ENCODE results near the gene PRKCA. TPM values are rescaled to one million over a fixed set of nuclear protein-coding genes. Genes with fewer than 3 reads are reported as not detected.

The PRKCA gene
- total RNA-seq, 1 experiment from 2014 or later, result 29.5 TPM

DNA sequence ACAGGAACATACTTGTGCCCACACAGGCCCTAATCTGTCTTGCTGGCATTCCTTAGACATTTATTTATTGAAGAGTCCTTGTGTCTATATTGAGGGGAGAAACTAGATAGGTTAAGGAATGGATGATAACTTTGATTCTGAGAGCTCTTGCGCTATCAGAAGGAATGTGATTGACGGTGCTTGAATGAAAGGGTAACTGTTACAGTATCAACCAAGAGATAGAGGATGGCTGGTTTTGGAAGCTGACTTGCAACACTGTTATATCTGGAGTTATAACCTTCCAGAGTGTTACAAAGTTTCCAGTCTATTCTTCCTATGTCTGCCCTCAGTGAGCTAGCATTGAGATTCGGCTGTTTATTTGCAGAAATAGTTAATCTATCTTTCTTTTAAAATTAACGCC is 36.5 kb downstream of the PRKCA start:
- DNase-seq (ENCODE audit: low spot score) (no peak), ATAC-seq (no peak)
- ChIA-PET CTCF (interaction anchor here (2.0 kb wide), 1 partner anchor 28 kb away, joined by 6 read pairs; no protein-coding TSS in a partner anchor), POLR2A (no interaction called here)
- Mint-ChIP-seq H3K27me3 (ENCODE audit: low read depth) (no peaks in the 10 kb centered on the region), H3K36me3 (no peaks in the 10 kb centered on the region), H3K4me1 (peaks cover 15% of the 10 kb centered on the region), H3K4me3 (no peak overlapping the region), H3K27ac (no peak overlapping the region), H3K9me3 (no peaks in the 10 kb centered on the region)
- TF ChIP-seq ZNF121 (CRISPR knock-in tag; IDR thresholded peaks at IDR 0.05) (no peak), CREB1 (CRISPR knock-in tag; IDR thresholded peaks at IDR 0.05) (no peak), GRHL2 (CRISPR knock-in tag; IDR thresholded peaks at IDR 0.05; ENCODE audit: insufficient replicate concordance, severe bottlenecking) (no peak)
- TF ChIP-seq, protein P1, sequence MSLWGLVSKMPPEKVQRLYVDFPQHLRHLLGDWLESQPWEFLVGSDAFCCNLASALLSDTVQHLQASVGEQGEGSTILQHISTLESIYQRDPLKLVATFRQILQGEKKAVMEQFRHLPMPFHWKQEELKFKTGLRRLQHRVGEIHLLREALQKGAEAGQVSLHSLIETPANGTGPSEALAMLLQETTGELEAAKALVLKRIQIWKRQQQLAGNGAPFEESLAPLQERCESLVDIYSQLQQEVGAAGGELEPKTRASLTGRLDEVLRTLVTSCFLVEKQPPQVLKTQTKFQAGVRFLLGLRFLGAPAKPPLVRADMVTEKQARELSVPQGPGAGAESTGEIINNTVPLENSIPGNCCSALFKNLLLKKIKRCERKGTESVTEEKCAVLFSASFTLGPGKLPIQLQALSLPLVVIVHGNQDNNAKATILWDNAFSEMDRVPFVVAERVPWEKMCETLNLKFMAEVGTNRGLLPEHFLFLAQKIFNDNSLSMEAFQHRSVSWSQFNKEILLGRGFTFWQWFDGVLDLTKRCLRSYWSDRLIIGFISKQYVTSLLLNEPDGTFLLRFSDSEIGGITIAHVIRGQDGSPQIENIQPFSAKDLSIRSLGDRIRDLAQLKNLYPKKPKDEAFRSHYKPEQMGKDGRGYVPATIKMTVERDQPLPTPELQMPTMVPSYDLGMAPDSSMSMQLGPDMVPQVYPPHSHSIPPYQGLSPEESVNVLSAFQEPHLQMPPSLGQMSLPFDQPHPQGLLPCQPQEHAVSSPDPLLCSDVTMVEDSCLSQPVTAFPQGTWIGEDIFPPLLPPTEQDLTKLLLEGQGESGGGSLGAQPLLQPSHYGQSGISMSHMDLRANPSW (CRISPR knock-in tag; conservative IDR thresholded peaks at IDR 0.05; ENCODE audit: low read depth), result no peak
- TF ChIP-seq, protein P2, sequence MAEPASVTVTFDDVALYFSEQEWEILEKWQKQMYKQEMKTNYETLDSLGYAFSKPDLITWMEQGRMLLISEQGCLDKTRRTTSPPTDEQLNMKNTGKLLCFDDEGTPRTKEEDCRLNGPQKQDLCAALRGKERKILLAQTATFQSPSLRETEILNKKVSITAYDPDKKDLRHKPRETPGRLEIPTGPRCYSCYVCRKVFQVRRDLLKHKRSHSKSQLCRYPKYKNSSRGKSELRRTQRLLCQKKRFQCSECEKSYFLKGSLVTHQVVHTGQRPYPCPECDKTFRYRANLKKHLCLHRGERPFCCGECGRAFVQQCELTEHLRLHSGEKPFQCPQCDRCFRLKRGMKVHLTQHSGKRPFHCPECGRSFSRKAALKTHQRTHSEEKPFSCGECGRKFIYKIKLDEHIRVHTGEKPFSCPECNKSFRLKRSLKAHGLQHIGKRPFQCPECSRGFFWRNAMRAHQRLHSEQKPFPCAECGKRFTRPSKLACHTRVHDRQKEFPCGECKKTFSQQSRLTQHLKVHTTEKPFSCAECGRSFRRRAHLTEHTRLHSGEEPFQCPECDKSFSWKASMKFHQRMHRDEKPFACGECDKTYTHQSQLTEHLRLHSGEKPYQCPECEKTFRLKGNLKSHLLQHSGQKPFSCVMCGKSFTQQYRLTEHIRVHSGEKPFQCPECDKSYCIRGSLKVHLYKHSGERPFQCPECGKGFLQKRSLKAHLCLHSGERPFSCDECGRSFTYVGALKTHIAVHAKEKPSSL (CRISPR knock-in tag; conservative IDR thresholded peaks at IDR 0.05), result no peak
- TF ChIP-seq, protein P3, sequence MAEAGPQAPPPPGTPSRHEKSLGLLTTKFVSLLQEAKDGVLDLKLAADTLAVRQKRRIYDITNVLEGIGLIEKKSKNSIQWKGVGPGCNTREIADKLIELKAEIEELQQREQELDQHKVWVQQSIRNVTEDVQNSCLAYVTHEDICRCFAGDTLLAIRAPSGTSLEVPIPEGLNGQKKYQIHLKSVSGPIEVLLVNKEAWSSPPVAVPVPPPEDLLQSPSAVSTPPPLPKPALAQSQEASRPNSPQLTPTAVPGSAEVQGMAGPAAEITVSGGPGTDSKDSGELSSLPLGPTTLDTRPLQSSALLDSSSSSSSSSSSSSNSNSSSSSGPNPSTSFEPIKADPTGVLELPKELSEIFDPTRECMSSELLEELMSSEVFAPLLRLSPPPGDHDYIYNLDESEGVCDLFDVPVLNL (CRISPR knock-in tag; IDR thresholded peaks at IDR 0.05; ENCODE audit: borderline replicate concordance, low read depth), result no peak

DNA sequence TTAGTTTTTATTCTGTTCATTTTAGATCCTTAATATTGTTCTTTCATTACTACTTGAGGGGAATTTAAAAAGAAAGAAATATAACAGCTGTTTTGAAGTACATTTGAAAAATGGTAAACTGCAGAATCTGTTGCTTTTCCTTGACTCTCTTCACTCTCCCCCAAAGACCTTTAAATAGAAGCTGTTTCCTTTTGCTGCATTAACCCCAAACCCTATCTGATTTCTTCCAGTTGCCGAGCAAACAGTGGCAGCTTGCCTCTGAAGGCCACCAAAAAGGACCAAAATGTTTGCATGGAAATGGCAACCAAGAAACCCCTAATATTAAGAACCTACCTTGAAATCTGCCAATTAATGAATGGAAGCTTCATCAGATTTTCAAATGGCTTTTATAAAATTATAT is 37.1 kb downstream of the PRKCA start:
- Mint-ChIP-seq H3K27ac (no peak overlapping the region), H3K4me3 (no peak overlapping the region), H3K4me1 (peaks cover 15% of the 10 kb centered on the region), H3K36me3 (no peaks in the 10 kb centered on the region), H3K27me3 (ENCODE audit: low read depth) (no peaks in the 10 kb centered on the region), H3K9me3 (no peaks in the 10 kb centered on the region)
- ATAC-seq (no peak), DNase-seq (ENCODE audit: low spot score) (no peak)
- POLR2A ChIA-PET, result no interaction called here
- CTCF ChIA-PET, result interaction anchor here (2.0 kb wide), 1 partner anchor 29 kb away, joined by 6 read pairs; no protein-coding TSS in a partner anchor
- TF ChIP-seq CDX4 (CRISPR knock-in tag; IDR thresholded peaks at IDR 0.05; ENCODE audit: borderline replicate concordance), result no peak
- no peak for TF ChIP-seq CBFB (CRISPR knock-in tag; IDR thresholded peaks at IDR 0.05; ENCODE audit: low read depth)
- no peak for TF ChIP-seq SMAD4 (CRISPR knock-in tag; IDR thresholded peaks at IDR 0.05)
- no peak for TF ChIP-seq NFE2L1 (CRISPR knock-in tag; IDR thresholded peaks at IDR 0.05)
- no peak for TF ChIP-seq FOXJ3 (CRISPR knock-in tag; IDR thresholded peaks at IDR 0.05; ENCODE audit: borderline replicate concordance)
- TF ChIP-seq, protein P4, sequence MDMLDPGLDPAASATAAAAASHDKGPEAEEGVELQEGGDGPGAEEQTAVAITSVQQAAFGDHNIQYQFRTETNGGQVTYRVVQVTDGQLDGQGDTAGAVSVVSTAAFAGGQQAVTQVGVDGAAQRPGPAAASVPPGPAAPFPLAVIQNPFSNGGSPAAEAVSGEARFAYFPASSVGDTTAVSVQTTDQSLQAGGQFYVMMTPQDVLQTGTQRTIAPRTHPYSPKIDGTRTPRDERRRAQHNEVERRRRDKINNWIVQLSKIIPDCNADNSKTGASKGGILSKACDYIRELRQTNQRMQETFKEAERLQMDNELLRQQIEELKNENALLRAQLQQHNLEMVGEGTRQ (CRISPR knock-in tag; IDR thresholded peaks at IDR 0.05), result no peak
- no peak for TF ChIP-seq MXD4 (CRISPR knock-in tag; IDR thresholded peaks at IDR 0.05; ENCODE audit: borderline replicate concordance)
- TF ChIP-seq USF1 (CRISPR knock-in tag; IDR thresholded peaks at IDR 0.05), result no peak
- no peak for TF ChIP-seq SMAD3 (CRISPR knock-in tag; IDR thresholded peaks at IDR 0.05; ENCODE audit: borderline replicate concordance)
- TF ChIP-seq NFYB (CRISPR knock-in tag; conservative IDR thresholded peaks at IDR 0.05; ENCODE audit: low read depth), result no peak
- no peak for TF ChIP-seq ZNF423 (CRISPR knock-in tag; IDR thresholded peaks at IDR 0.05)
- TF ChIP-seq OVOL2 (CRISPR knock-in tag; IDR thresholded peaks at IDR 0.05; ENCODE audit: borderline replicate concordance), result no peak
- TF ChIP-seq ZNF138 (CRISPR knock-in tag; conservative IDR thresholded peaks at IDR 0.05), result no peak
- no peak for TF ChIP-seq ETV6 (CRISPR knock-in tag; IDR thresholded peaks at IDR 0.05)
- no peak for TF ChIP-seq KAT7 (CRISPR knock-in tag; IDR thresholded peaks at IDR 0.05; ENCODE audit: borderline replicate concordance)
- TF ChIP-seq, protein P5, sequence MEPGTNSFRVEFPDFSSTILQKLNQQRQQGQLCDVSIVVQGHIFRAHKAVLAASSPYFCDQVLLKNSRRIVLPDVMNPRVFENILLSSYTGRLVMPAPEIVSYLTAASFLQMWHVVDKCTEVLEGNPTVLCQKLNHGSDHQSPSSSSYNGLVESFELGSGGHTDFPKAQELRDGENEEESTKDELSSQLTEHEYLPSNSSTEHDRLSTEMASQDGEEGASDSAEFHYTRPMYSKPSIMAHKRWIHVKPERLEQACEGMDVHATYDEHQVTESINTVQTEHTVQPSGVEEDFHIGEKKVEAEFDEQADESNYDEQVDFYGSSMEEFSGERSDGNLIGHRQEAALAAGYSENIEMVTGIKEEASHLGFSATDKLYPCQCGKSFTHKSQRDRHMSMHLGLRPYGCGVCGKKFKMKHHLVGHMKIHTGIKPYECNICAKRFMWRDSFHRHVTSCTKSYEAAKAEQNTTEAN (CRISPR knock-in tag; IDR thresholded peaks at IDR 0.05), result no peak
- no peak for TF ChIP-seq IRF2 (CRISPR knock-in tag; IDR thresholded peaks at IDR 0.05; ENCODE audit: borderline replicate concordance, low read depth)
- TF ChIP-seq ERG (CRISPR knock-in tag; IDR thresholded peaks at IDR 0.05), result no peak
- no peak for TF ChIP-seq NFATC4 (CRISPR knock-in tag; IDR thresholded peaks at IDR 0.05)

Data from WTC11 (cell line).